Breast epithelium (tissue), 3 donors: ENCODE measurements around the gene MYMK.

ENCODE experiments used
- CTCF ChIP-seq, 3 donors: fragments of 450-650 bp; IDR thresholded peaks; one replicate each; pipeline ENCODE4 v1.5.1; 2016 to 2017; ENCODE audit warnings: antibody characterized with exemption in 3 of 3, mild to moderate bottlenecking in 3 of 3, moderate library complexity in 3 of 3
- POLR2A ChIP-seq: fragments of 450-650 bp; IDR thresholded peaks from one replicate; pipeline ENCODE4 v1.6.1; 2016; ENCODE audit warnings: antibody characterized with exemption, mild to moderate bottlenecking, moderate library complexity

GRCh38 chr9:133476036-133476931, 48.5 kb downstream of the MYMK start:
- TF ChIP-seq CTCF (IDR thresholded peaks at IDR 0.05) (no peak), POLR2A (no peak)
